ENCODE results near the gene LY6G5B.

Gene LY6G5B

GRCh38 chr6:31669676-31670075 lies at the start of gene LY6G5B:
LY6G5B (plus strand) TSS chr6:31669976; CDS start chr6:31670951, 975 bp downstream.
- DNase-seq (ENCODE audit: low spot score): no peak

- DNase-seq (ENCODE audit: low spot score): peak; percentile 57
Measured at GRCh38 chr6:31620586-31621319, 49.0 kb upstream of the LY6G5B start, which contains the start of gene PRRC2A. PRRC2A (plus strand) TSS chr6:31620715; CDS start chr6:31622790, 2,075 bp downstream.

- DNase-seq (ENCODE audit: low spot score): no peak
Measured at GRCh38 chr6:31621320-31621939, 48.3 kb upstream of the LY6G5B start.

- DNase-seq (ENCODE audit: low spot score): no peak
Measured at GRCh38 chr6:31621991-31622390, 47.8 kb upstream of the LY6G5B start.

- DNase-seq (ENCODE audit: low spot score): no peak
Measured at GRCh38 chr6:31622684-31623091, 47.1 kb upstream of the LY6G5B start.

- no peak for DNase-seq (ENCODE audit: low spot score)
Measured at GRCh38 chr6:31624070-31624469, 45.7 kb upstream of the LY6G5B start.

GRCh38 chr6:31626952-31627351 lies 42.8 kb upstream of the LY6G5B start:
- DNase-seq (ENCODE audit: low spot score): no peak

- no peak for DNase-seq (ENCODE audit: low spot score)
Measured at GRCh38 chr6:31627690-31628287, 42.0 kb upstream of the LY6G5B start.

GRCh38 chr6:31629014-31629413 lies 40.8 kb upstream of the LY6G5B start:
- DNase-seq (ENCODE audit: low spot score): no peak

- no peak for DNase-seq (ENCODE audit: low spot score)
Measured at GRCh38 chr6:31630177-31630934, 39.4 kb upstream of the LY6G5B start.

GRCh38 chr6:31631209-31631608 lies 38.6 kb upstream of the LY6G5B start:
- no peak for DNase-seq (ENCODE audit: low spot score)

GRCh38 chr6:31631681-31632278 lies 38.0 kb upstream of the LY6G5B start:
- DNase-seq (ENCODE audit: low spot score): no peak

- DNase-seq (ENCODE audit: low spot score): no peak
Measured at GRCh38 chr6:31632279-31632946, 37.4 kb upstream of the LY6G5B start.

- no peak for DNase-seq (ENCODE audit: low spot score)
Measured at GRCh38 chr6:31633447-31633846, 36.3 kb upstream of the LY6G5B start.

- no peak for DNase-seq (ENCODE audit: low spot score)
Measured at GRCh38 chr6:31634131-31634530, 35.6 kb upstream of the LY6G5B start.

GRCh38 chr6:31634969-31635575 lies 34.7 kb upstream of the LY6G5B start:
- DNase-seq (ENCODE audit: low spot score): no peak

- DNase-seq (ENCODE audit: low spot score): no peak
Measured at GRCh38 chr6:31636698-31637596, 32.8 kb upstream of the LY6G5B start.

- no peak for DNase-seq (ENCODE audit: low spot score)
Measured at GRCh38 chr6:31639043-31639442, 30.7 kb upstream of the LY6G5B start.

- DNase-seq (ENCODE audit: low spot score): no peak
Measured at GRCh38 chr6:31639449-31639861, 30.3 kb upstream of the LY6G5B start.

- DNase-seq (ENCODE audit: low spot score): no peak
Measured at GRCh38 chr6:31640612-31641011, 29.2 kb upstream of the LY6G5B start.
